ENCODE measurements around the gene COMT.

Gene COMT

DNA sequence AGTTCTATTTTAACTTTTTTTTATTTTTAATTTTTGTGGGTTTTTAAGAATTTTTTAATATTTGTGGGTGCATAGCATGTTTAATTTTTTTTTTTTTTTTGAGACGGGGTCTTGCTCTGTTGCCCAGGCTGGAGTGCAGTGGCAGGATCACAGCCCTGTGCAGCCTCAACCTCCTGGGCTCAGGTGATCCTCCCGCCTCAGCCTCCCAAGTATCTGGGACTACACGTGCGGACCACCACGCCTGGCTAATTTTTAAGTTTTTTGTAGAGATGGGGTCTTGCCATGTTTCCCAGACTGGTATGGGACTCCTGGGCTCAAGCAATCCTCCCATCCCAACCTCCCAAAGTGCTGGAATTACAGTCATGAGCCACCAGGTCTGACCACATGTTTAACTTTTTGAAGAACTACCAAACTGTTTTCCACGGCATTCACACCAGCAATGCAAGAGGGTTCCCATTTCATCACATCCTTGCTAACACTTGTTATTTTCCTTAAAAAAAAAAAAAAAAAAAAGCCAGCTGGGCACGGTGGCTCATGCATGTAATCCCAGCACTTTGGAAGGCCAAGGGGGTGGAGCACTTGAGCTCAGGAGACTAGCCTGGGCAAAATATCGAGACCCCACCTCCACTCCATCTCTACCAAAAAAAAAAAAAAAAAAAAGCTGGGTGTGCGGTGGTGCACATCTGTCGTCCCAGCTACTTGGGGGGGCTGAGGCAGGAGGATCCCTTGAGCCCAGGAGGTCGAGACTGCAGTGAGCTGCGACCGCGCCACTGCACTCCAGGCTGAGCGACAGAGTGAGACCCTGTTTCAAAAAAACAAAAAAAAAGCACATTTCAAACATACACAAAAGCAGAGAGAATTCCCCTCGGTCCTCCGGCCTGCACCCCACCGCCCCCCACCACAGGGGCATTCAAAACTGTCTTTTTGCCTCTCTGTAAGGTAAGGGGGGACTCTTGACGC is 16.8 kb downstream of the COMT start:
- no peak for DNase-seq

GRCh38 chr22:19959043-19959586 is 17.5 kb downstream of the COMT start:
- no peak for DNase-seq

DNA sequence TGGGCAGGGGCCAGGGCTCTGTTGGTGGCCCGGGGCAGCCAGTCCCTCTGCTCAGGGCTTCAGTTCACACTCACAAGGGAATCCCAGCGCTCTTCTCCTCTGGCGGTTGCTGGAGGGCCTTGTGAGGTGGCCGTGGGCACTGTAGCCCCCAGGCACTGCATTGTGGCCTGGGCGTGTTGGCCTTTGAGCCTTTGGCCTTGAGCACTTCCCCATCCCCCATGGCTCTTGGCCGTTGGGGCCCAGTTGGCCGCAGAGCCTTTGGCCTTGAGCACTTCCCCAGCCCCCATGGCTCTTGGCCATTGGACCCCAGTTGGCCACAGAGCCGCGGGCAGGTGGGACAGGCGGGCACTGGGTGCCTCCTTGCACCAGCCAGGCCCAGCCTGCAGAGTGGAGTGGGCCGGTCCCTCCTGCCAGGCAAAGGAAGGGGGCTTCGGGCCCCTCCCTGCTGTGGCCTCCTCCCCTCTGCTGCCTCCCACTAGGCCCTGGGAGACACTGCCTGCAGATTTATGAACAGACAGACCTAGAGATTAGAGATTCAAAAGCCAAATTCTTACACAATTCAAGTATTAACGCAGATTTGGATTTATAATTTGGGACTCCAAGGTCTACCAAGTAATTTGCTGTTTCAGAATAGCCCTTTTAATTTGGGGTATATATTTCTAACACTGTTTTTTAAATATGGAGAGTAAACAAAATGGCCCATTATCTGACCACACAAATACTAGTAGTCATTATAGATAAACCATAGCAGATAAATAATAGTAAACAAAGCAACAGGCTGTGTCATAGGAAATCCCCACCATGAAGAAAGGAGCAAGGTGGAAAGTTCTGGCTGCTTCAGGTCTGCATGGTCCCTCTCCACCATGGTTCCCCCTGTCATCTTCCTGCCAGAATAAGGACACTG is 18.3 kb downstream of the COMT start:
- no peak for DNase-seq

GRCh38 chr22:19960491-19961200 is 19.1 kb downstream of the COMT start:
- DNase-seq, result no peak

GRCh38 chr22:19961201-19961580 is 19.6 kb downstream of the COMT start:
- no peak for DNase-seq

DNA sequence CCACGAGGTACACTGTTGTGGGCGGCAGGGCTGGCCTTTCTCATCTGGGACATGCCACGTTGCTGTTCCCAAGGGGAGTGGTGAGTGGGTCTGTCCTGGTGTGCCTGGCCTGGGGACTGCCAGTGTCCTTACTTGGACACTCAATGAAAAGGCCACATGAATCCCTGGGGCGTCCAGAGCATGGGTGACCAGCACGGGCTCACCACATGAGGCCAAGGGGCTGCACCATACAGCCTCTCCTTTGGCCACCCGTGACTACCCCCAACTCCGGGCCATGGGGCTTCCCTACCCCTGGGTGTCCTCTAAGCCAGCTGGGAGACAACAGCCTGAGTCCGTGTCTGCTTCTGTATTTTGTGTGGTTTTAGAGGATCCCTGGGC is 20.3 kb downstream of the COMT start:
- DNase-seq, result no peak

DNA sequence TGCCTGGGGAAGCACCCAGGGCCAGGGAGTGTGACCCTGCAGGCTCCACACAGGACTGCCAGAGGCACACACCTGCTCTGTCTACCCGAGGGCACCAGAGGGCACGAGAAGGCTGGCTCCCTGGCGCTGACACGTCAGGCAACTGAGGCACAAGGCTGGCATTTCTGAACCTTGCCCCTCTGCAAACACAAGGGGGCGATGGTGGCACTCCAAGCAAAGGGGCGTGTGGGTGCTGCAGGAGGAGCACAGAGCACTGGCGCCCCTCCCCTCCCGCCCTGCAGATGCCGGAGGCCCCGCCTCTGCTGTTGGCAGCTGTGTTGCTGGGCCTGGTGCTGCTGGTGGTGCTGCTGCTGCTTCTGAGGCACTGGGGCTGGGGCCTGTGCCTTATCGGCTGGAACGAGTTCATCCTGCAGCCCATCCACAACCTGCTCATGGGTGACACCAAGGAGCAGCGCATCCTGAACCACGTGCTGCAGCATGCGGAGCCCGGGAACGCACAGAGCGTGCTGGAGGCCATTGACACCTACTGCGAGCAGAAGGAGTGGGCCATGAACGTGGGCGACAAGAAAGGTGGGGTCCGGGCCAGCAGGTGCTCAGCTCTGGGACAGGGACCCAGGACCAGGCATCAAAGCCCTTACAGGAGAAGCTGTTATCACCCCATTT is 20.8 kb downstream of the COMT start:
- DNase-seq, result peak; percentile 81

- DNase-seq, result peak; percentile 47
Measured at GRCh38 chr22:19962909-19963806, 21.6 kb downstream of the COMT start.

DNA sequence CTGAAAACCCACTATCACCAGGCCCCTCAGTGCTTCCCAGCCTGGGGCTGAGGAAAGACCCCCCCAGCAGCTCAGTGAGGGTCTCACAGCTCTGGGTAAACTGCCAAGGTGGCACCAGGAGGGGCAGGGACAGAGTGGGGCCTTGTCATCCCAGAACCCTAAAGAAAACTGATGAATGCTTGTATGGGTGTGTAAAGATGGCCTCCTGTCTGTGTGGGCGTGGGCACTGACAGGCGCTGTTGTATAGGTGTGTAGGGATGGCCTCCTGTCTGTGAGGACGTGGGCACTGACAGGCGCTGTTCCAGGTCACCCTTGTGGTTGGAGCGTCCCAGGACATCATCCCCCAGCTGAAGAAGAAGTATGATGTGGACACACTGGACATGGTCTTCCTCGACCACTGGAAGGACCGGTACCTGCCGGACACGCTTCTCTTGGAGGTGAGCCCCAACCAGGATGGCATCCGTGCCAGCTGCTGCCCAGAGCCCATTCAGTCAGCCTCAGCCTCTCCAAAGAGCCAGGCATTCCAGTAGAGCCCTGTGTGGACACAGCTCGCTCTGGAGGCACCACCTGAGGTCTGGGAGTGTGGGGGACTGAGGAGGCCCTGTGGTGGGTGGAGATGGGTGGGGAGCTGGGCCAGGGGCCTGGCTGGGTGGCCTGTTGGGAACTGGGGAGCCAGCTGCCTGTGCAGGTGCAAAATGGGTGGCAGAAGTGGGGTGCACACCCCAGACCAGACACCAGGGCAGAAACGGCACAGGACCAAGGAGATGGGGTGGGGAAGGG is 22.5 kb downstream of the COMT start:
- no peak for DNase-seq

DNA sequence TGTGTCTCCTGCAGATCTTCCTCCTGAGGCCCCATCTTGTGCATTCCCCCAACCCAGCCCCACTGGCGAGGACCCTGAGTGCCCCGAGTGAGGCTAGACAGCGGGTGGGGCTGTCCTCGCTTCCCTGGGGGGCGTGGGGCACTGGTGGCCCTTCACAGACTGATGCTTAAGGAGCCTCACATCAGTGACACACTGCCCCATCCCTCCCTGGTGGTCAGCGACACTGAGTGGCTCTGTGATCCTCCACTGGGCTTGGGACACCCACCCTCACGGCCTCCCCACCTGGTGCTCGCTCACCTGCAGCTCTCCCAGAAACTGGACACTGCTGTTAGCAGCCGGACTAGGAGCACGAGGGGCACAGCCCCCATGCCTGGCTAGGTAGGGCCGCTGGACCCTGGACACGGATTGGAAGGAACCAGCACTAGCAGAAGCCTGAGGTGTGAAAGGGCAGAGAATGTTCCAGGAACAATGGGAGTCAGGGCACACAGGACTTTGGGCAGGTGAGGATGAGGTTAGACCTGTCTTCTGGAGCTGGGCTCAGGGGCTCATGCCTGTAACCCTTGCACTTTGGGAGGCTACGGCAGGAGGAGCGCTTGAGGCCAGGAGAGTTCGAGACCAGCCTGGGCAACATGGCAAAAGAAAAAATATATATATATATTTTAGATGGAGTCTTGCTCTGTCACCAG is 23.3 kb downstream of the COMT start:
- DNase-seq, result no peak

DNA sequence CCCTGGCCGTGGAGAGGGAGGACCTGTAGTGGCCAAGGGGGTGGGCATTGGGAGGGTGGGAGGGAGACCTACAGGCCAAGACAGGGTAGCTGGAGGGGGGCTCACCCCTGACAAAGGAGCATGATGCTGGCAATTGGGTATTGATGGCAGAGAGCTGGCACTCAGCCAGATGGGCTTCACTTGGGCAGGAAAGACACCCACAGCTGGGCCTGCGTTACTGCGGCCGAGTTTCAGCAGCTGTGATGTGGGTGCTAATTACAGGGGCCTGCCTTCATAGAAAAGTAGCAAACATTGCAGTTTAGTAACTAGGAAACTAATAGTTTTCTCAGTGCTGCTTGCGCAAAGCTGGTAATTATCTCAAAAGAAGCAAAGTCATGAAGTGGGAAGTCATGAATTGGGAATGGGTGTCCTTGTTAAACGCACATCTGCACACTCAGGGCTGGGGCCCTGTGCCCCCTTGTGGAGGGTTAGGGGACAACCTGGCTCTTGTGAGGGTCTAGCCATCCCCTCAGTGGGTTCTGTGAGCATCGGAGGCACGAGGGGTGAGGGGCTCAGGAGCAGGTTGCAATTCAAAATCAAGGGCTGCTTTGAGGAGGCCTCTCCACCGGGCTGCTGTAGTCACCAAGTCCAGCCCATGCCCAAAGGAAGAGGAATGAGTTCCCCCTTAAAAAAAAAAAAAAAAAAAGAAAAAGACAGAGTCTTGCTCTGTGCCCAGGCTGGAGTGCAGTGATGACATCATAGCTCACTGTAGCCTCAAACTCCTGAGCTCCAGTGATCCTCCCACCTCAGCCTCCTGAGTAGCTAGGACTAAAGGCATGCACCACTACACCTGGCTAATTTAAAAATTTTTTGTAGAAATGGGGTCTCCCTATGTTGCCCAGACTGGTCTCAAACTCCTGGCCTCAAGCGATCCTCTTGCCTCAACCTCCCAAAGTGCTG is 24.5 kb downstream of the COMT start:
- DNase-seq, result no peak

DNA sequence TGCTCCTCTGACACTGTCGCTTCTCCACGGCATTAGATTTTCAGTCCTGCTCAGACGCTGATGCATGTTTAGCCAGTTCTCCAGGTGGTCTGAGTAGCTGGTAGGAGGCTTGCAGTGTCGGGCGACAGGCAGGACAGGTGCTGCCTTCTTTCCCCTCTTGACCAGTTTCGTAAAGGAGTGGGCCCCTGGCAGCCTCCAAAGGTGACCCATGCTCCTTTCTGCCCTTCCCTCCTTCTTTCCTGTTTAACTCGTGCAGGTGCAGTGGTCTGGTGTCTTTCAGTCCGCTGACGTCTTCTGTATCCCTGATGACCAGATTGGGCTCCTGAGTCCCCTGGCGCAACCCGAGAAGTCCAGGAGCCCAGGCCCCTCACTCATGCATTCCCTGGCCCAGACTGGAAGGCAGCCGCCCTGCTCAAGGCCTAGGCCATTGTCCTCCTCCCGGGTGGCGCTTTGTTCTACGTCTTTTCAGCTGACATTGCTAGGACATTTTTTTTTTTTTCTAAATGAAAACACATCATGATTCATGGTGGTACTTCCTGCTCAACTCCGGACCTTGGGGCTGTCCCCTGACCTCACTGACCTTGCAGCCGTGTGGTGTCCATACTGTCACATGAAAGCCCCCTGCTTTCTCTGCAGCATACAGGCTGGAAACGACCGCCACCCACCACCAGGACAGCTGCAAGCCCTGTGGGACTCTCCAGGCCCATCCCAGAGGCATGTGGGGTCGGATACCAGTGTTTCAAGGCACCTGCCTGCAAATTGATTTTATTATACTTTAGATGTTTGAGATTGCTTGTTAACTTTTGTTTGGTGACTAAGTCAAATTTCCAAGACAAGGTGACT is 25.6 kb downstream of the COMT start:
- no peak for DNase-seq

DNA sequence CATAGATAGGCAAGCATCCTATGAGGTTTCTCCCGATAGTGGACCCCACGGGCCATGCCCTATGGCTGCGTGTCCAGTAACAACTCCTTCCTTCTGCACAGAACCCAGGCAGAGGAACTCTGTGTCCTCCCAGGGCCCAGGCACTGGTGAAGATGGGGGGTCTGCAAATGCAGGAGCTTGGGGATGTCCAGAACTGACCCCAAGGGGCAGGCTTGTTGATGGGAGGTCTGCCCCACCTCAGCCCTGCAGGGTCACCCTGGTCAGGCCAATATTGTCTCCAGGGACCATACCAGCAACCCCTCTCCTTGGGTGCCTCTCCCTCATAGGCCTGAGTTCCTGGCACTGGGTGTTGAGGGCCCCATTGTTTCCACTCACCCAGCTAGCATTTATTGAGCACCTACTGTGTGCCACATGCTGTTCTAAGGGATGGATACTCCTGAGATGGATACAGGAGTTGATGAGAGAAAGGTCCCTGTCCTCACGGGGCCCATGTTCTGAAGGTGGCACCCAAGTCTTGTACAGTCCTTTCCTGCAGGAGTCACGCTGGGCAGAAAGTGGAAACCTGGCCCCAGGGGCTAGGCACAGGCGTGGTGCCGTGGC is 26.4 kb downstream of the COMT start:
- DNase-seq, result no peak

DNA sequence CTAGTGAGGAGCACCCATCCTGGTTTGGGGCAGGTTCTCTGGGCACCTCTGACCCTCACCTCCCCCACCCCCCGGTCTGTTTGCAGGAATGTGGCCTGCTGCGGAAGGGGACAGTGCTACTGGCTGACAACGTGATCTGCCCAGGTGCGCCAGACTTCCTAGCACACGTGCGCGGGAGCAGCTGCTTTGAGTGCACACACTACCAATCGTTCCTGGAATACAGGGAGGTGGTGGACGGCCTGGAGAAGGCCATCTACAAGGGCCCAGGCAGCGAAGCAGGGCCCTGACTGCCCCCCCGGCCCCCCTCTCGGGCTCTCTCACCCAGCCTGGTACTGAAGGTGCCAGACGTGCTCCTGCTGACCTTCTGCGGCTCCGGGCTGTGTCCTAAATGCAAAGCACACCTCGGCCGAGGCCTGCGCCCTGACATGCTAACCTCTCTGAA is 26.9 kb downstream of the COMT start:
- no peak for DNase-seq

DNA sequence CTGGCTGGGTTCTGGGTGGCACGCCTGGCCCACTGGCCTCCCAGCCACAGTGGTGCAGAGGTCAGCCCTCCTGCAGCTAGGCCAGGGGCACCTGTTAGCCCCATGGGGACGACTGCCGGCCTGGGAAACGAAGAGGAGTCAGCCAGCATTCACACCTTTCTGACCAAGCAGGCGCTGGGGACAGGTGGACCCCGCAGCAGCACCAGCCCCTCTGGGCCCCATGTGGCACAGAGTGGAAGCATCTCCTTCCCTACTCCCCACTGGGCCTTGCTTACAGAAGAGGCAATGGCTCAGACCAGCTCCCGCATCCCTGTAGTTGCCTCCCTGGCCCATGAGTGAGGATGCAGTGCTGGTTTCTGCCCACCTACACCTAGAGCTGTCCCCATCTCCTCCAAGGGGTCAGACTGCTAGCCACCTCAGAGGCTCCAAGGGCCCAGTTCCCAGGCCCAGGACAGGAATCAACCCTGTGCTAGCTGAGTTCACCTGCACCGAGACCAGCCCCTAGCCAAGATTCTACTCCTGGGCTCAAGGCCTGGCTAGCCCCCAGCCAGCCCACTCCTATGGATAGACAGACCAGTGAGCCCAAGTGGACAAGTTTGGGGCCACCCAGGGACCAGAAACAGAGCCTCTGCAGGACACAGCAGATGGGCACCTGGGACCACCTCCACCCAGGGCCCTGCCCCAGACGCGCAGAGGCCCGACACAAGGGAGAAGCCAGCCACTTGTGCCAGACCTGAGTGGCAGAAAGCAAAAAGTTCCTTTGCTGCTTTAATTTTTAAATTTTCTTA is 27.8 kb downstream of the COMT start:
- DNase-seq, result no peak

- no peak for DNase-seq
Measured at GRCh38 chr22:19970031-19970478, 28.5 kb downstream of the COMT start.

Data from activated CD4-positive, alpha-beta T cell treated with anti-CD3 and anti-CD28 coated beads, Interleukin-10, Interleukin-2, amounts not matched to agents 100 ng/mL and 50 ng/mL, durations not matched to agents 16 hours and 8 hours (primary cell).